Muscle layer of duodenum (tissue), 2 donors: ENCODE data around the gene SLIT1.

Experiments used
- H3K27ac ChIP-seq: one replicate; pipeline ENCODE4 v1.7.0; 2013; ENCODE audit warnings: mild to moderate bottlenecking, low read length
- H3K27me3 ChIP-seq: one replicate; pipeline ENCODE4 v1.7.0; 2013; ENCODE audit warnings: low read depth, mild to moderate bottlenecking, control low read depth, low read length
- H3K36me3 ChIP-seq, 2 donors: one replicate each; pipeline ENCODE4 v1.7.0; 2013; ENCODE audit warnings: low read length in 2 of 2, control low read depth in 1 of 2, mild to moderate bottlenecking in 1 of 2; ENCODE audit not compliant: insufficient read depth in 2 of 2, control insufficient read depth in 1 of 2
- H3K4me1 ChIP-seq, 2 donors: one replicate each; pipeline ENCODE4 v1.7.0; 2013; ENCODE audit warnings: low read length in 2 of 2, mild to moderate bottlenecking in 2 of 2, control low read depth in 1 of 2, moderate library complexity in 1 of 2; ENCODE audit not compliant: insufficient read depth in 2 of 2, control insufficient read depth in 1 of 2
- H3K4me3 ChIP-seq, 2 donors: one replicate each; pipeline ENCODE4 v1.7.0; 2013; ENCODE audit warnings: low read length in 2 of 2, low read depth in 1 of 2, mild to moderate bottlenecking in 1 of 2
- H3K9me3 ChIP-seq, 2 donors: one replicate each; pipeline ENCODE4 v1.7.0; 2013; ENCODE audit warnings: low read length in 2 of 2, control low read depth in 1 of 2, mild to moderate bottlenecking in 1 of 2; ENCODE audit not compliant: control insufficient read depth in 1 of 2
- donor health status: healthy.

The SLIT1 gene

DNA sequence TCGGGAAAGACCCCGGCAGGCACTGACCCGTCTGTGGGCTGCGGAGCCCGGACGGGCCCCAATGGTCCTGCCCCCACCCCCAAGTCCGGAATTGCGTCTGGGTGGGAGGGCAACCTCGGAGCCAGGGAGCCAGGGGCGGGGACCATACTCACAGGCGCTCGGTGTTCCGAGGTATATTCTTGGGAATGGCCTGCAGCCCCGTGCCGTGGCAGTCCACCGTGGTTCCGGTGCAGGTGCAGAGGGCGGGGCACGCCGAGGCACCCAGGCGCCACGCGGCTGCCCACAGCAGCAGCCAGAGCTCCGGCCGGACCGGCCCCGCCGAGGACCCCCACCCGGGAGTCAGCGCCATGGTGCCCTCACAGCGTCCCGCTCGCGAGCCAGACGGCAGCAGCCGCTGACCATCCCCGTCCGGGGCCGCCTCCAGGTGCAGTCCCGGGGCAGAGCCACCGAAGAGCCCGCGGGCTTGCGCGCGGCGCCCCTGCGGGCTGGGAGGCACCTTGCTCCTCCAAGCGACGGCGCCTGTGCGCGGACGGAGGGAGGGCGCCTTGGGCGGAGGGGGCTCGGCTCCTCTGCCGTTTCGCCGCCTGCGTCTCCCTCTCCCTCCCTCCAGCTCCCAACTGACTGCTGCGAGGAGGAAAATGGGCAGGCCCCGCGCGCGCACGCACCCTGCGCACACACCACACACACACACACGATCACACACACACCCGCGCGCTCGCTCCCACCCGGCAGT, at the start of gene SLIT1:
Gene SLIT1 (minus strand): TSS at position 634 of the 733 bp plus-strand sequence. CDS start 285 bp downstream, at position 349.
- Histone ChIP-seq H3K4me1 (peaks cover 0 to 10% of the 10 kb centered on the region in 2 donors), H3K9me3 (no peaks in the 10 kb centered on the region), H3K36me3 (no peaks in the 10 kb centered on the region), H3K27me3 (peaks cover 30% of the 10 kb centered on the region), H3K27ac (no peak within 1 kb of the TSS), H3K4me3 (peak within 1 kb of the TSS in 1 of 2 donors; percentile 55)

DNA sequence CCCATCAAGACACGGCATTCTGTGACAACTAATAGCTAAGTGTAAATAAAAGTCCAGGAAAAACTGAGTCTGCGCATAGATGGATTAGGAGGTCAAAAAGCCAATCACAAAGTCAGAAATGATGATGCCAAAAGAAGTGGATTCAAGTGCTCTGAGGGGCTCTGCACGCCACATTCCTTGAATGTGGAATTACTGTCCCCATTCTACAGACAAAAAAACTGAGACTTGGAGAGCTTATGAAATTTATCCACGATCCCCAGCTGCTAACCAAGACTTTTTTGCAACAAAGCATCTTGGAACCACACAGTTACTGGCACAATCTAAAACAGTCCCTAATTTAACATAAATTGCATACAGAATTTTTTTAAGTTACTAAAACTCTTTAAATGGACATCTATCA, 49.6 kb upstream of the SLIT1 start:
- H3K9me3 ChIP-seq: no peaks in the 10 kb centered on the region
- no peaks in the 10 kb centered on the region for H3K27me3 ChIP-seq
- no peaks in the 10 kb centered on the region for H3K4me1 ChIP-seq
- H3K4me3 ChIP-seq: no peak overlapping the region
- no peak overlapping the region for H3K27ac ChIP-seq
- peaks cover 0 to 4% of the 10 kb centered on the region in 2 donors for H3K36me3 ChIP-seq

DNA sequence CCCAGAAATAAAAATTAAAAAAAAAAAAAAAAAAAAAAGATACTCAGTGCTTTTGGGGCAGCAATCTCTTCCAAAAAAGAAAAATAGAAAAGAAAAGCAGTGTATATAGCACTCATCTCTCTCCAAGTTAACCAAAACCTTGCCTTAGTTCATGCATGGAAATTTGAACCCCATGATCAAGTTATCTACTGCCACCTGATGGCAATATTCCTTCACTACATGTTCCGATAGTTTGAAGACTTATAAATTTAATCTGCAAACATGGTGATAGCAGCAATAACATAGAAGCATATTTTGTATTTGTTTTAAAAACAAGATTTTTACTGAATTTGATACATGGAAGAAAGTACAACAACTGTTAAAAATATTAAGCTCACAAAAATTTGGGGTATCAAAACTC, 48.6 kb upstream of the SLIT1 start:
- H3K4me3 ChIP-seq: no peak overlapping the region
- H3K9me3 ChIP-seq: no peaks in the 10 kb centered on the region
- H3K36me3 ChIP-seq: peaks cover 0 to 12% of the 10 kb centered on the region in 2 donors
- H3K4me1 ChIP-seq: no peaks in the 10 kb centered on the region
- no peak overlapping the region for H3K27ac ChIP-seq
- no peaks in the 10 kb centered on the region for H3K27me3 ChIP-seq

DNA sequence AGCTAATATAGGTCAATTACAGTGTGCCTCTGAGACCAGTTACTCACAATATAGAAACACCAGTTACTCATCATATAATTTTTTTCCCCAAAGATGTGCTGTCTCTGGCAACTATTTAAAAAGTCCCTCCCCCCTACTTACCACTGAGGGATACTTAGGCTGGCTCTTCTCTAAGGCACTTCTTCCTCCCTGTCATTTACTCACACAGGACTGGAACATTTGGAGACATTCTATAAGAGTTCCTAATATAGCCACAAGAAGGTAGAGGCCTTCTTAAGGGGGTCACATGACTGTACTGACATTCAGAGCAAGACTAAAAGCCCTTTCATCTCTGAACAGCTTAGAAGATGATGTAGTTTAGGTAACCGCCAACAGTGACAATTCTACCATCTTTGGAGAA, 44.4 kb upstream of the SLIT1 start:
- Histone ChIP-seq H3K27me3 (no peaks in the 10 kb centered on the region), H3K36me3 (peaks cover 4 to 34% of the 10 kb centered on the region in 2 donors), H3K4me3 (no peak overlapping the region), H3K4me1 (no peaks in the 10 kb centered on the region), H3K27ac (no peak overlapping the region), H3K9me3 (no peaks in the 10 kb centered on the region)

DNA sequence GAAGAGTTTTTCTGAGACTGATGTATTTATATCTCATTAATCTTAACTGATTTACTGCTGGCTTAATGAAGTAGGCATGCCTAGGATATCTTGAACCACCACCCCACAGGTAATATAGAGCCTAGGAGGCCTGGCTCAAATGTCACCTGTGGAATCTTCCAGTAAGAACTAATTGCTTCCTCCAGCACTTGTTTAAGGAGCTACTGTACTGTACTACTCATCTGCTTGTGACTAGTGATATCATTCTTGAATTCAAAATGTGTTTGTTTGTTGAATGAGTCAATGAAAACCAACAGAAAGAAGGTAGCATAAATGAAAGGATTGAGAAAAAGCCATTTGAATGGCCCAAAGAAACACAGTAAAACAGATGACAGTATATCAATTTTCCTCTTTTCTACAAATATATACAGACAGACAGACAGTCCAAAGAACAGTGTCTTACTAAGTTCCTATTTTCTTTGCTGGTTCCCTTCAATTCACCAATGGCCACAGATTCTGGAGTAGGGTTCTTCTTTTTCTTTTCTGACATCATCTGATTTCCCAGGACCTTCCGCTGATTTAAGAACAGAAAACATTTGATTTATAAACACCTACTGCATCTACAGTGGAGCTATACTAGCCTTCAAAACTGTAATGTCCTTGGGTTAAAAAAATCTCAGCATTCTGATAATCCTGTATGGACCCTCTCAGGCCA, 43.7 kb upstream of the SLIT1 start:
- no peaks in the 10 kb centered on the region for H3K27me3 ChIP-seq
- H3K4me3 ChIP-seq: no peak overlapping the region
- H3K27ac ChIP-seq: no peak overlapping the region
- no peaks in the 10 kb centered on the region for H3K4me1 ChIP-seq
- H3K36me3 ChIP-seq: peaks cover 4 to 40% of the 10 kb centered on the region in 2 donors
- H3K9me3 ChIP-seq: no peaks in the 10 kb centered on the region

DNA sequence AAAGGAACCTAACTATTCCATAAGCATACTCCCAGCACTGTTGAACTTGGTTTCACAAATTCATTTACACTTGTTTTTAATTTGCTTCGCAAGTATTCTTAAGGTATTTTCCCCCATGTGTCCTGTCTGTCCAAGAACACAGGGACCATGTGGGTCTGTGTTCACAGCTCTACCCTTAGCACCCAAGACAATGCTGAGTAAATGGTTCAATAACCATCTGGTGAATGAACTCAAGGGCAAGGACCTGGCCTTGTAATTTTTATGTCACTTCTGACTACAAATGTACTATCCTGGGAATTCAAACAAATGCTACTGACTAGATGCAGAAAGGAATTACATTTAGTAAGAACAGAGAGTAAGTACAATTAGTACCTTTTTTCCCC, 43.0 kb upstream of the SLIT1 start:
- Histone ChIP-seq H3K9me3 (no peaks in the 10 kb centered on the region), H3K36me3 (peaks cover 4 to 42% of the 10 kb centered on the region in 2 donors), H3K27me3 (no peaks in the 10 kb centered on the region), H3K4me3 (no peak overlapping the region), H3K27ac (no peak overlapping the region), H3K4me1 (no peaks in the 10 kb centered on the region)

DNA sequence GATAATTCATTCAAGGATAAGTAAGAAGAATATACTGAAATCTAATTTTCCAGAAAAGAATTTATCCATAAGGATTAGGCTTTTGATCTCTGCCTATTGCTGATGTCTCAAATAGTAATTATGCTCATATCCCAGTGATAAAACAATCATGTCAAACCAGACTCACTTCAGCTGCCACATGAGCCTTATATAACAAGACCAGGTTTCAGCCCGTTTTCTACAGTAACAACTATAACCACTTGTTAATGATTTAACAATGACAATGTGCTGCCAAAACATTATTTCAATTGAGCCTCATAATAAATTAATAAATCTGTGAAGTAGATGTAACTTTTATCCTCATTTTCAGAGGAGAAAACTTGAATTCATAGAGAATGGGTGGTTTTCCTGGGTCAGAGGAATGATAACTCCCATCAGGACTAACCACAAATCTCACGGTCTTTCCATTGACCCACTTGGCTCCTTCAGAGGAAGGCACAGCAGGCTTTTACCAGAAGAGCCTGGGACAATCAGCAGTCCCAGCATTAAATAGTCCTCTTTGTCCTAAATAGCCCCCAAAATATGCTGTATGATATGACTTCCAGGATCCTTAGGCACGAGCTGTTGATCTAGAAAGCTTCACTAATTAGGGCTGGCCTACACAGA, 42.5 kb upstream of the SLIT1 start:
- Histone ChIP-seq H3K4me1 (no peaks in the 10 kb centered on the region), H3K9me3 (no peaks in the 10 kb centered on the region), H3K36me3 (peaks cover 4 to 42% of the 10 kb centered on the region in 2 donors), H3K4me3 (no peak overlapping the region), H3K27me3 (no peaks in the 10 kb centered on the region), H3K27ac (no peak overlapping the region)

DNA sequence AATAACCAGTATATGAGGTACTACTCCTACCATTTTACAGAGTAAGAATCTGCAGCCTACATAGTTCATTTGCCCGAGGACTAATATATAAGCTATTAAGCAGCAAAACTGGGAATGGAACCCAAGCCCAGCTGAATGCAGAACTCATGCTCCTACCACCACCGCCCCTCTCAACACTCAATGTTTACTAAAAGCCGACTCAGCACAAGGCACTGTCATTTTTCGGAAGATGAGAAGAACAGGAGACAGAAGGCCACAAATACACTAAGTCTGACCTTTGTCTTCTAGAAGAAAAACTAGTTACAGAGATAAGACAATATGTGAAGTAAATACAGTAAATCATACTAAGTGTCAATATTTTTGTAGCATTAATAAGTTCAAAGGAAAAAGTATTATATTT, 40.6 kb upstream of the SLIT1 start:
- H3K4me1 ChIP-seq: no peaks in the 10 kb centered on the region
- peaks cover 4 to 43% of the 10 kb centered on the region in 2 donors for H3K36me3 ChIP-seq
- H3K27me3 ChIP-seq: no peaks in the 10 kb centered on the region
- H3K4me3 ChIP-seq: no peak overlapping the region
- H3K27ac ChIP-seq: no peak overlapping the region
- no peaks in the 10 kb centered on the region for H3K9me3 ChIP-seq

DNA sequence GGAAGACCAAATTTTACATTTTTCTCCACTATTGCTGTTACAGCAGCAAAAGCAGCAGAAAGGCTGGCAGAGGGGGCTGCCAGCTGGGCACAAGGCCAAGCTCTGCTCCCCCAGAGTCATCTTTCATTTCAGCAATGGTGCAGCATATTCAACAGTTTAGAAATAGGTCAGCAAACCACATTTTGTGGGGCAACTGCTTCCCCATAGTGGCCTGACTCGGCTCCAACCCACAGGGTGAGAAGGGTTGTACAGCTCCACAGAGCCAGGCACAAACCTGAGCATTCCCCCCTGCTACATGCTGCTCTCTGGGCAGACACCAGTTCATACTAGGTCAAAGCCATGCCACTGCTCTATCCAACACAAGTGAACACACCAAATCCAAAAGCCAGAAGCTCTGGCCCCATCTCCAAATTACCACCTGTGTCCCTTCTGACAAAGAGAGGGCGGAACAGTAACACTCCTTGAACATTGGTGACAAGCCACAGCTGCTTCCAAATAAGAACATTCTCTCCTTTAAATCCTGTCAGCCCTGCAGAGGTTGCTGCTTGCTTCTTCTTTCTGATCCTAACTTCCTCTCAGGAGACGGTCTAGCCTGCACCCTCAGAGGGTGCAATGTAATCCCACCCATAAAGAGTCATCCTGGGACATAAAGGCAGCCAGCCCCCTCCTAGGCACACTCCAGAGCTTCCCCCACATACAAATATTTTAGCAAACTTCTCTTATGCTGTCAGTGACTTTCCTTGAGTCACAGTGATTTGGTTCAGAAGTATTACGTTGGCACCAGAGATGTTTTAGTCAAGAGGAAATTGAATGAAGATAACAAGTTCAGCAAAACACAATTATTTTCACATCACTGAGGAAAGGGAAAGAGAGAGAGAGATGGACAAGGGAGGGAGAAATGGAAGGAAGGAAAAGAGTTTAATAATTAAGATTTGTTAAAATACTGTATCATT, 39.0 kb upstream of the SLIT1 start:
- no peak overlapping the region for H3K4me3 ChIP-seq
- no peaks in the 10 kb centered on the region for H3K9me3 ChIP-seq
- H3K36me3 ChIP-seq: peaks cover 4 to 39% of the 10 kb centered on the region in 2 donors
- H3K27me3 ChIP-seq: no peaks in the 10 kb centered on the region
- no peak overlapping the region for H3K27ac ChIP-seq
- no peaks in the 10 kb centered on the region for H3K4me1 ChIP-seq

DNA sequence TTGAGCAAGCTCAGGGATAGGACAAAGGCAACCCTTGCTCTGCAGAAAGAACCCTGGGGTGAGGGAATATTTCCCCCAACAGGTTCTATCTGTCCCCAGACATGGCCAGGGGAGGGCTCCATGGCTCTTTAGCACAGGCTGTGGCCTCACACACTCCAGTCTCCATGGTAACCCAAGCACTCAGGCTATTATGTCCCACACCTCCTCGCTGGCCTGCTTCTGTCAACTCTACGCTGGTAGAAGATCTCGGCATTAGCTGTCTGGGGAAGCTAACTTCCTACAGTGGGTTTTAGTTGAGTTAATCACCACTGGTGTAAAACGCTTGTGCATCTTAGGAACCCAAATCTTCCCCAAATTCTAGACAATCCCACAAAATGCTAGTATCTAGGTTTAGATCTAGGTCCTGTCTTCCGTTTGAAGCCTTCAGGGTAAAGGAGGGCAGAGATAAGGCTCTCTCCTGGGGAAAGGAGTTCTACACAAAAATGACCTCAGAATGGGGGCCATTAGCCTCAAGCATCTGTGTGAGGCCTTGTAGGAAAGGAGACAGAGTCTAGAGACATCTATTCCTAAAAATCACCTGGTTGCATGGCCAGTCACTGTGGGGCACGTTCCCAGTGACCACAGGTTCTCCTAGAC, 36.7 kb upstream of the SLIT1 start:
- Histone ChIP-seq H3K4me1 (no peaks in the 10 kb centered on the region), H3K36me3 (peaks cover 4 to 22% of the 10 kb centered on the region in 2 donors), H3K27me3 (no peaks in the 10 kb centered on the region), H3K27ac (no peak overlapping the region), H3K9me3 (no peaks in the 10 kb centered on the region), H3K4me3 (no peak overlapping the region)
